ENCODE results near the gene DCUN1D2.
A peak's percentile ranks its signal among the peaks of the same experiment; 100 is the strongest.

Gene DCUN1D2

GRCh38 chr13:113500530-113501265 lies 10.2 kb upstream of the DCUN1D2 start:
- no peak for DNase-seq (ENCODE audit: low read depth)
- no peak overlapping the region for H3K4me3 ChIP-seq (ENCODE audit: low read length)
- no peaks in the 10 kb centered on the region for H3K27me3 ChIP-seq (replicated peaks; ENCODE audit: control insufficient read depth, insufficient read depth, low read length)
- H3K36me3 ChIP-seq (ENCODE audit: control insufficient read depth, insufficient read depth, low read length, severe bottlenecking), result peaks cover 96% of the 10 kb centered on the region
- no peaks in the 10 kb centered on the region for H3K9me3 ChIP-seq (ENCODE audit: control insufficient read depth, low read length)
- peaks cover 4% of the 10 kb centered on the region for H3K4me1 ChIP-seq (ENCODE audit: control insufficient read depth, insufficient read depth, low read length)
- no peak overlapping the region for H3K9ac ChIP-seq (ENCODE audit: low read length)

GRCh38 chr13:113499936-113500335 lies 9.4 kb upstream of the DCUN1D2 start:
- H3K9ac ChIP-seq (ENCODE audit: low read length), result no peak overlapping the region
- no peak for DNase-seq (ENCODE audit: low read depth)
- peaks cover 97% of the 10 kb centered on the region for H3K36me3 ChIP-seq (ENCODE audit: control insufficient read depth, insufficient read depth, low read length, severe bottlenecking)
- no peaks in the 10 kb centered on the region for H3K27me3 ChIP-seq (replicated peaks; ENCODE audit: control insufficient read depth, insufficient read depth, low read length)
- no peaks in the 10 kb centered on the region for H3K9me3 ChIP-seq (ENCODE audit: control insufficient read depth, low read length)
- peaks cover 4% of the 10 kb centered on the region for H3K4me1 ChIP-seq (ENCODE audit: control insufficient read depth, insufficient read depth, low read length)
- no peak overlapping the region for H3K4me3 ChIP-seq (ENCODE audit: low read length)

- no peak overlapping the region for H3K9ac ChIP-seq (ENCODE audit: low read length)
- H3K27me3 ChIP-seq (replicated peaks; ENCODE audit: control insufficient read depth, insufficient read depth, low read length), result no peaks in the 10 kb centered on the region
- peaks cover 90% of the 10 kb centered on the region for H3K36me3 ChIP-seq (ENCODE audit: control insufficient read depth, insufficient read depth, low read length, severe bottlenecking)
- H3K4me3 ChIP-seq (ENCODE audit: low read length), result no peak overlapping the region
- peaks cover 9% of the 10 kb centered on the region for H3K4me1 ChIP-seq (ENCODE audit: control insufficient read depth, insufficient read depth, low read length)
- DNase-seq (ENCODE audit: low read depth), result no peak
- no peaks in the 10 kb centered on the region for H3K9me3 ChIP-seq (ENCODE audit: control insufficient read depth, low read length)
Measured at GRCh38 chr13:113498905-113499304, 8.4 kb upstream of the DCUN1D2 start.

- Histone ChIP-seq H3K4me1 (ENCODE audit: control insufficient read depth, insufficient read depth, low read length) (peaks cover 26% of the 10 kb centered on the region), H3K27me3 (replicated peaks; ENCODE audit: control insufficient read depth, insufficient read depth, low read length) (no peaks in the 10 kb centered on the region), H3K9ac (ENCODE audit: low read length) (no peak overlapping the region), H3K4me3 (ENCODE audit: low read length) (no peak overlapping the region), H3K36me3 (ENCODE audit: control insufficient read depth, insufficient read depth, low read length, severe bottlenecking) (peaks cover 73% of the 10 kb centered on the region), H3K9me3 (ENCODE audit: control insufficient read depth, low read length) (no peaks in the 10 kb centered on the region)
- no peak for DNase-seq (ENCODE audit: low read depth)
Measured at GRCh38 chr13:113497217-113497616, 6.7 kb upstream of the DCUN1D2 start.

GRCh38 chr13:113495494-113496210 lies 5.1 kb upstream of the DCUN1D2 start:
- Histone ChIP-seq H3K9ac (ENCODE audit: low read length) (no peak overlapping the region), H3K9me3 (ENCODE audit: control insufficient read depth, low read length) (no peaks in the 10 kb centered on the region), H3K4me1 (ENCODE audit: control insufficient read depth, insufficient read depth, low read length) (peaks cover 31% of the 10 kb centered on the region), H3K4me3 (ENCODE audit: low read length) (no peak overlapping the region), H3K27me3 (replicated peaks; ENCODE audit: control insufficient read depth, insufficient read depth, low read length) (no peaks in the 10 kb centered on the region), H3K36me3 (ENCODE audit: control insufficient read depth, insufficient read depth, low read length, severe bottlenecking) (peaks cover 58% of the 10 kb centered on the region)
- DNase-seq (ENCODE audit: low read depth), result no peak

GRCh38 chr13:113493315-113493951 lies 2.9 kb upstream of the DCUN1D2 start:
- Histone ChIP-seq H3K4me1 (ENCODE audit: control insufficient read depth, insufficient read depth, low read length) (peaks cover 45% of the 10 kb centered on the region), H3K9me3 (ENCODE audit: control insufficient read depth, low read length) (no peaks in the 10 kb centered on the region), H3K36me3 (ENCODE audit: control insufficient read depth, insufficient read depth, low read length, severe bottlenecking) (peaks cover 36% of the 10 kb centered on the region), H3K4me3 (ENCODE audit: low read length) (peak overlapping the region; percentile 57), H3K27me3 (replicated peaks; ENCODE audit: control insufficient read depth, insufficient read depth, low read length) (no peaks in the 10 kb centered on the region), H3K9ac (ENCODE audit: low read length) (peak overlapping the region; percentile 28)
- DNase-seq (ENCODE audit: low read depth), result peak; percentile 95

- no peak for DNase-seq (ENCODE audit: low read depth)
Measured at GRCh38 chr13:113491982-113492381, 1.5 kb upstream of the DCUN1D2 start.

GRCh38 chr13:113491418-113491883 lies 940 bp upstream of the DCUN1D2 start:
- H3K27me3 ChIP-seq (replicated peaks; ENCODE audit: control insufficient read depth, insufficient read depth, low read length), result no peaks in the 10 kb centered on the region
- no peaks in the 10 kb centered on the region for H3K9me3 ChIP-seq (ENCODE audit: control insufficient read depth, low read length)
- peak; percentile 81 for DNase-seq (ENCODE audit: low read depth)
- peaks cover 16% of the 10 kb centered on the region for H3K36me3 ChIP-seq (ENCODE audit: control insufficient read depth, insufficient read depth, low read length, severe bottlenecking)
- peak overlapping the region; percentile 90 for H3K4me3 ChIP-seq (ENCODE audit: low read length)
- peaks cover 46% of the 10 kb centered on the region for H3K4me1 ChIP-seq (ENCODE audit: control insufficient read depth, insufficient read depth, low read length)
- peak overlapping the region; percentile 93 for H3K9ac ChIP-seq (ENCODE audit: low read length)

More at GRCh38 chr13:113491982-113492381, 1.5 kb upstream of the DCUN1D2 start:
- peak overlapping the region; percentile 90 for H3K4me3 ChIP-seq (ENCODE audit: low read length)
- H3K9ac ChIP-seq (ENCODE audit: low read length), result peak overlapping the region; percentile 93
- H3K27me3 ChIP-seq (replicated peaks; ENCODE audit: control insufficient read depth, insufficient read depth, low read length), result no peaks in the 10 kb centered on the region
- peaks cover 46% of the 10 kb centered on the region for H3K4me1 ChIP-seq (ENCODE audit: control insufficient read depth, insufficient read depth, low read length)
- H3K9me3 ChIP-seq (ENCODE audit: control insufficient read depth, low read length), result no peaks in the 10 kb centered on the region
- H3K36me3 ChIP-seq (ENCODE audit: control insufficient read depth, insufficient read depth, low read length, severe bottlenecking), result peaks cover 21% of the 10 kb centered on the region

- peak; percentile 79 for DNase-seq (ENCODE audit: low read depth)
- H3K4me1 ChIP-seq (ENCODE audit: control insufficient read depth, insufficient read depth, low read length), result peaks cover 42% of the 10 kb centered on the region
- H3K27me3 ChIP-seq (replicated peaks; ENCODE audit: control insufficient read depth, insufficient read depth, low read length), result no peaks in the 10 kb centered on the region
- no peaks in the 10 kb centered on the region for H3K9me3 ChIP-seq (ENCODE audit: control insufficient read depth, low read length)
- H3K36me3 ChIP-seq (ENCODE audit: control insufficient read depth, insufficient read depth, low read length, severe bottlenecking), result peaks cover 4% of the 10 kb centered on the region
- H3K9ac ChIP-seq (ENCODE audit: low read length), result peak overlapping the region; percentile 83
- peak overlapping the region; percentile 87 for H3K4me3 ChIP-seq (ENCODE audit: low read length)
Measured at GRCh38 chr13:113489549-113490495, 689 bp downstream of the DCUN1D2 start.

- Histone ChIP-seq H3K36me3 (ENCODE audit: control insufficient read depth, insufficient read depth, low read length, severe bottlenecking) (peaks cover 2% of the 10 kb centered on the region), H3K9ac (ENCODE audit: low read length) (peak overlapping the region; percentile 83), H3K4me3 (ENCODE audit: low read length) (peak overlapping the region; percentile 87), H3K9me3 (ENCODE audit: control insufficient read depth, low read length) (no peaks in the 10 kb centered on the region), H3K27me3 (replicated peaks; ENCODE audit: control insufficient read depth, insufficient read depth, low read length) (no peaks in the 10 kb centered on the region), H3K4me1 (ENCODE audit: control insufficient read depth, insufficient read depth, low read length) (peaks cover 40% of the 10 kb centered on the region)
- peak; percentile 19 for DNase-seq (ENCODE audit: low read depth)
Measured at GRCh38 chr13:113489171-113489548, 1.4 kb downstream of the DCUN1D2 start.

All from adipocyte (in vitro differentiated cells).